Smooth muscle cell (in vitro differentiated cells): Measurements from ENCODE around the gene SPTB. TPM values are rescaled to one million over a fixed set of nuclear protein-coding genes. Genes with fewer than 3 reads are reported as not detected.

Source experiments
- DNase-seq: peaks from one replicate; lab custom pipeline; 2025; ENCODE audit not compliant: unreplicated experiment; lab: John Stamatoyannopoulos, UW
- H2AFZ ChIP-seq: fragments of 200-600 bp; sonication (generic); 2 replicates; pipeline ENCODE4 v1.6.0; 2016; ENCODE audit warnings: antibody characterized with exemption, low read depth, mild to moderate bottlenecking
- H3F3A ChIP-seq: fragments of 200-600 bp; sonication (generic); 2 replicates; pipeline ENCODE4 v1.6.0; 2017; ENCODE audit warnings: antibody characterized with exemption, low read depth
- H3K27ac ChIP-seq: fragments of 200-600 bp; sonication (generic); 2 replicates; pipeline ENCODE4 v1.5.1; 2016; ENCODE audit warnings: low read depth, mild to moderate bottlenecking
- H3K27me3 ChIP-seq: fragments of 200-600 bp; sonication (generic); 2 replicates; pipeline ENCODE4 v1.6.1; 2016; ENCODE audit warnings: low read depth, mild to moderate bottlenecking
- H3K36me3 ChIP-seq: fragments of 200-600 bp; sonication (generic); 2 replicates; pipeline ENCODE4 v1.5.1; 2016; ENCODE audit warnings: low read depth
- H3K4me1 ChIP-seq: fragments of 200-600 bp; sonication (generic); 2 replicates; pipeline ENCODE4 v1.5.1; 2016; ENCODE audit warnings: low read depth
- H3K4me2 ChIP-seq: fragments of 200-600 bp; sonication (generic); 2 replicates; pipeline ENCODE4 v1.6.0; 2016; ENCODE audit warnings: mild to moderate bottlenecking
- H3K4me3 ChIP-seq: fragments of 200-600 bp; sonication (generic); 2 replicates; pipeline ENCODE4 v1.5.1; 2016; ENCODE audit warnings: mild to moderate bottlenecking
- H3K79me2 ChIP-seq: fragments of 200-600 bp; sonication (generic); 2 replicates; pipeline ENCODE4 v1.6.0; 2016; ENCODE audit warnings: low read depth, mild to moderate bottlenecking
- H3K9ac ChIP-seq: fragments of 200-600 bp; sonication (generic); 2 replicates; pipeline ENCODE4 v1.6.0; 2016; ENCODE audit warnings: low read depth
- H3K9me3 ChIP-seq: fragments of 200-600 bp; sonication (generic); replicated peaks from 2 replicates; pipeline ENCODE4 v1.5.1; 2016; ENCODE audit warnings: low read depth
- H4K20me1 ChIP-seq: fragments of 200-600 bp; sonication (generic); 2 replicates; pipeline ENCODE4 v1.6.0; 2016; ENCODE audit warnings: low read depth
- CTCF ChIP-seq: fragments of 200-600 bp; sonication (generic); IDR thresholded peaks from 2 replicates; pipeline ENCODE4 v1.5.1; 2017; ENCODE audit warnings: borderline replicate concordance, mild to moderate bottlenecking, antibody characterized with exemption; ENCODE audit not compliant: insufficient read depth, poor library complexity, severe bottlenecking
- WGBS: methylation state at CpG from one replicate; pipeline ENCODE4 v1.1.7; 2016; ENCODE audit warnings: low lambda C conversion rate; 5-methylcytosine and 5-hydroxymethylcytosine counted together
- polyA plus RNA-seq: library from polyadenylated mRNA; unstranded; fragments of >200 nt; fragmentation: Nextera tagmentation; extraction: Ambion mirVana; gene quantifications from 2 replicates; pipeline ENCODE4 v1.2.1, GENCODE V29; 2016
- total RNA-seq: library from RNA; depleted of rRNA; stranded (reverse); fragments of >200 nt; gene quantifications from 2 replicates; pipeline ENCODE4 v1.2.3, GENCODE V29; 2014

The SPTB gene
- total and polyA plus RNA-seq, 2 experiments from 2014 or later, result 0.25 to 3.3 TPM

- Histone ChIP-seq H4K20me1 (peaks cover 27% of the 10 kb centered on the region), H3K4me1 (peaks cover 59% of the 10 kb centered on the region), H3K9me3 (no peaks in the 10 kb centered on the region), H3K36me3 (no peaks in the 10 kb centered on the region), H3F3A (peaks cover 19% of the 10 kb centered on the region), H3K9ac (peak overlapping the region; percentile 91), H3K4me3 (peak overlapping the region; percentile 24), H3K27ac (peak overlapping the region; percentile 97), H2AFZ (no peak overlapping the region), H3K79me2 (peaks cover 55% of the 10 kb centered on the region), H3K4me2 (peak overlapping the region; percentile 97), H3K27me3 (no peaks in the 10 kb centered on the region)
- 16% methylated on average over 7 of the region's 7 CpGs for WGBS
- DNase-seq, result no peak
- TF ChIP-seq CTCF, result no peak
Measured at GRCh38 chr14:64707661-64708060, 172.0 kb downstream of the SPTB start.

GRCh38 chr14:64706593-64707193 lies 173.0 kb downstream of the SPTB start:
- peak overlapping the region; percentile 97 for H3K4me2 ChIP-seq
- H3K36me3 ChIP-seq, result no peaks in the 10 kb centered on the region
- peaks cover 46% of the 10 kb centered on the region for H3K79me2 ChIP-seq
- WGBS, result 20% methylated on average over 13 of the region's 14 CpGs
- no peak for TF ChIP-seq CTCF
- peak overlapping the region; percentile 97 for H3K27ac ChIP-seq
- H3K4me3 ChIP-seq, result peak overlapping the region; percentile 76
- DNase-seq, result no peak
- no peaks in the 10 kb centered on the region for H3K9me3 ChIP-seq
- H2AFZ ChIP-seq, result no peak overlapping the region
- peaks cover 27% of the 10 kb centered on the region for H4K20me1 ChIP-seq
- peaks cover 19% of the 10 kb centered on the region for H3F3A ChIP-seq
- H3K27me3 ChIP-seq, result no peaks in the 10 kb centered on the region
- peaks cover 69% of the 10 kb centered on the region for H3K4me1 ChIP-seq
- H3K9ac ChIP-seq, result no peak overlapping the region

- 2% methylated on average over 4 of the region's 4 CpGs for WGBS
Measured at GRCh38 chr14:64706119-64706592, 173.6 kb downstream of the SPTB start.

More at GRCh38 chr14:64706119-64706592, 173.6 kb downstream of the SPTB start:
- Histone ChIP-seq H3K36me3 (no peaks in the 10 kb centered on the region), H3K4me1 (peaks cover 73% of the 10 kb centered on the region), H3K4me3 (peak overlapping the region; percentile 76), H3K9me3 (no peaks in the 10 kb centered on the region), H3K9ac (peak overlapping the region; percentile 82), H3F3A (peaks cover 19% of the 10 kb centered on the region), H3K79me2 (peaks cover 40% of the 10 kb centered on the region), H3K27me3 (no peaks in the 10 kb centered on the region), H4K20me1 (peaks cover 27% of the 10 kb centered on the region), H2AFZ (no peak overlapping the region), H3K4me2 (peak overlapping the region; percentile 97), H3K27ac (peak overlapping the region; percentile 97)
- DNase-seq, result no peak
- no peak for TF ChIP-seq CTCF
